GM18907 (cell line): ENCODE data around the gene SLIRP.
"Not testable (repeated sequence)": the region's sequence is repeated elsewhere in the genome, so short reads cannot be mapped to it uniquely, and the experiment has no call there.

ENCODE experiments used
- ATAC-seq: cut with Tn5 transposase; IDR thresholded peaks from one replicate; pipeline ENCODE4 v1.9.1; 2021; ENCODE audit warnings: mild to moderate bottlenecking, moderate library complexity; ENCODE audit not compliant: unreplicated experiment

SLIRP gene

GRCh38 chr14:77707724-77708408 lies at the start of gene SLIRP, which contains the start of gene ALKBH1:
TSS of gene SLIRP (plus strand) at chr14:77708103. CDS start at chr14:77708112, 9 bp downstream.
TSS of gene ALKBH1 (minus strand) at chr14:77708023. CDS start at chr14:77708004, 19 bp downstream.
- peak; percentile 98 for ATAC-seq

DNA sequence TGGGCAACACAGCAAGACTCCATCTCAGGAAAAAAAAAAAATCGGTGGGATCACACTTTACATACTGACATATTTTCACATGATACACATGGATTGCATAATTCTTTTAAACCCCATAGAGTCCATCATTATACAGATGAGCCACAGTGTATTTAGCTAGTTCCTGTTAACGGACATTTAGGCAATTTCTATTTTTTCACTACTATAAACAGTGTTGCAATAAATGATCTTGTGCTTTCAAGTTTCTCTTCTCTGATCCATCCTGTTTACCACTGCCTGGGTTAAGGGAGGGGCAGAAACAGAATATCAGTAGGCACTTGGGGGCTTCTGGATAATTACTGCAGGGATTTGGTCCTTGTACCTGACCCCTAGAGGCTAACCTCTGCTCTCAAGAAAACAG lies 48.1 kb upstream of the SLIRP start:
- no peak for ATAC-seq

GRCh38 chr14:77660754-77661153 lies 47.1 kb upstream of the SLIRP start:
- no peak for ATAC-seq

DNA sequence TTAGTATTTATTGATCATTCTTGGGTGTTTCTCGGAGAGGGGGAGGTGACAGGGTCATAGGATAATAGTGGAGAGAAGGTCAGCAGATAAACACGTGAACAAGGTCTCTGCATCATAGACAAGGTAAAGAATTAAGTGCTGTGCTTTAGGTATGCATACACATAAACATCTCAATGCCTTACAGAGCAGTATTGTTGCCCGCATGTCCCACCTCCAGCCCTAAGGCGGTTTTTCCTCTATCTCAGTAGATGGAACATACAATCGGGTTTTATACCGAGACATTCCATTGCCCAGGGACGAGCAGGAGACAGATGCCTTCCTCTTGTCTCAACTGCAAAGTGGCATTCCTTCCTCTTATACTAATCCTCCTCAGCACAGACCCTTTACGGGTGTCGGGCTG lies 46.3 kb upstream of the SLIRP start:
- not testable (repeated sequence) for ATAC-seq

GRCh38 chr14:77663293-77663692 lies 44.6 kb upstream of the SLIRP start:
- no peak for ATAC-seq

GRCh38 chr14:77667331-77667730 lies 40.6 kb upstream of the SLIRP start:
- no peak for ATAC-seq

DNA sequence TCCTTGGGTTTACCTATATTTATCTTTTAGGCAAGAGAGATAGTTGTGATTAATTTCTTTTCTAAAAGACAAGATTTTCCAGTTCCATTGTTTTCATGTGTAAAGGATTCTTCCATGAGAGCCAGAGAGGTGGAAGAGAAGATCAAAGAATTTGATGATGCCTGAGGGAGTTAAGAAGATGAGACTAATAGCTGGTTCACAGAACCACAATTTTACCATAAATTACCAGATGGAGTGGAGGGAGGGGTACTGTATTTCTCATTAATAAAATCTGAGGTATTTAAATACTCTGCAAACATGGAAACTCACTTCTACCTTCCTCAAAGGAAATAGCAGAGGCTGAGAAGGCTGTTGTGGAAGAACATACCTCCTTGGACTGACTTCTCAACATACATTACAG lies 34.7 kb upstream of the SLIRP start:
- ATAC-seq = no peak

DNA sequence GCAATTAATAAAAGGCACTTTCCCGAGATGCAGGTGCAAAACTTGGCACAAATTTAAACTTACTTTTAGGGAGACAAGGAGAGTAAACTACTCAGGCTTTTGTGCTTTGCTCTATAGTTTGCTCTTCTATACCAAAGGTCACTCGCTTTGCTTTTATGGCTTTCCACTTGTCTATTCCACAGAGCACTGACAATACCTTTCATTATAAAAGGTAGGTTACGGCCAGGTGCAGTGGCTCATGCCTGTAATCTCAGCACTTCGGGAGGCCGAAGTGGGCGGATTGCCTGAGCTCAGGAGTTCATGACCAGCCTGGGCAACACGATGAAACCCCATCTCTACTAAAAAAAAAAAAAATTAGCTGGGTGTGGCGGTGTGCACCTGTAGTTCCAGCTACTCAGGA lies 33.0 kb upstream of the SLIRP start:
- no peak for ATAC-seq

DNA sequence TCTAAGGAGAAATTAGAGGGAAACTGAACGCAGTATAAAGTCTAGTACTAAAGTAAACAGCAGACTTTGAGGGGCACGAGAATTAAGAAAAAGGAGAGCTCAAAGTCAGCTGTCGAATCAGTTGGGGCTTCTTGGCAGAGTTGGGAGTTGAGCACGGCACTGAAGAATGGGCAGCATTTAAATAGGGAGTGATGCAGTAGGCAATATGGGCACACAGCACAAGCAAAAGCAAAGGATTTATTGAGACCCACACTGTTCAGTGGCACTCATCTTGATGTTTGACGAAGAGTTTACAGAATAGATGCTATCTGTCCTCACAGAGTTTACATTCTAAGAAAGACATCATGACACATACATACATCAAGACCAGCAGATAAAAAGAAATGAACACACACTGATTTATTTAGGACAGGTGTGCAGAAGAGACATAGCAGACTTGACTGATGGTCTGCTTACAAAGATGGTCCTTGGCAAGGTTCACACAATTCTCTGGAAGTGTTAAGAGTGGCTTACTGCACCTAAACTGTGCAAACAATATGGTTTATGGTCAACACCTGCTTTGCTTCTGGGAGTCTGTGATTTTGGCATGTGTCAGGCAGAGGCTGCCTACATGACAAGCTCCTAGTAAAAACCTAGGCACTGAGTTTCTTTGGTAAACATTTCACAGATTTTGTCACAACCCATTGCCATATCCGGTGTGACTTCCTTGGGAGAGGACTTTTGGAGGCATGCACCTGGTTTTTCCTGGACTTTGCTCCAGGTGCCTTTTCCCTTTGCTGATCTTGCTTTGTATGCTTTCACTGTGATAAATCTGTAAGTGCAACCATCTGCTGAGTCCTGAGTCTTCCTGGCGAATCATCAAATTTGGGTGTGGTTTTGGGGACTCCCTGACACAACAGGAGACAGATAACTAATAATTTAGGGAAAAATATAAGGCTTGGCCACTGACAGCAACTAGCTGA lies 26.4 kb upstream of the SLIRP start:
- no peak for ATAC-seq

- no peak for ATAC-seq
Observed at GRCh38 chr14:77682158-77682553, 25.7 kb upstream of the SLIRP start.

- no peak for ATAC-seq
Observed at GRCh38 chr14:77691259-77691658, 16.6 kb upstream of the SLIRP start.

- peak; percentile 32 for ATAC-seq
Observed at GRCh38 chr14:77707355-77707723, 564 bp upstream of the SLIRP start.

DNA sequence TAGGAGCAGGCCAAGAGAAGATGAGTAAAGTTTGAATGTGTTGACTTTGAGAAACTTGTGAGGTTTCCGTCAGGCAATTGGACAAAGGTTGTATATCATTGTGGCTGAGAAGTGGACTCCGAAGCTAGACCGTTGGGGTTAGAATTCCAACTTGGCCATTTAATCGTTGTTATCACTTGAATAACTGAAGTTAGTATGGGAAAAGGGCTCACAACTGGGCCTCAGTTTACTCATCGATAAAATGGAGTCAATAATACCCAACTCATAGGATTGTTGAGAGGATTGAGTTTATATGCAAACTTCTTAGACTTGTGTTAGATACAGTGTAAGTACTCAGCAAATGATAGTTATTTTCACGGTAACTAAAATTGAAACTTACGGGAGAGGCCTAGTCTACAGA lies 846 bp downstream of the SLIRP start:
- ATAC-seq = no peak

- no peak for ATAC-seq
Observed at GRCh38 chr14:77709412-77709811, 1.5 kb downstream of the SLIRP start.

DNA sequence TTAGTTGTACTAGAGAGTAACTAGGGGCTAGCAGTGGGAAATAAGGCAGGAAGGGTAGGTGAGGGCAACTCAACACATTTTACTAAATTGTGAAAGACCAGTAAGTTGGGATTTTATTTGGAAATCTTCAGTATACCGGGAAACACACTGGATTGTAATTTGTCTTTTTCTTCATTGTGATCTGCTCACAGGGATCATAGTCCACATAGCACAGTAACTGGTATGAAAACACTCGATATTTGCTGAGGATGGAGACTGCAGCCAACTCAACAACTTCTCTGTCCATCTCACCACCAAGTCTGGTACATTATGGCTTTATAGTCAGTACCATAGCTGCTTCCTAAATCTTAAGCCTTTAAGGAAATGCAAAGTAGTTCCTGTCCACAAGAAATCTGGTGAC lies 2.5 kb downstream of the SLIRP start:
- ATAC-seq = no peak

DNA sequence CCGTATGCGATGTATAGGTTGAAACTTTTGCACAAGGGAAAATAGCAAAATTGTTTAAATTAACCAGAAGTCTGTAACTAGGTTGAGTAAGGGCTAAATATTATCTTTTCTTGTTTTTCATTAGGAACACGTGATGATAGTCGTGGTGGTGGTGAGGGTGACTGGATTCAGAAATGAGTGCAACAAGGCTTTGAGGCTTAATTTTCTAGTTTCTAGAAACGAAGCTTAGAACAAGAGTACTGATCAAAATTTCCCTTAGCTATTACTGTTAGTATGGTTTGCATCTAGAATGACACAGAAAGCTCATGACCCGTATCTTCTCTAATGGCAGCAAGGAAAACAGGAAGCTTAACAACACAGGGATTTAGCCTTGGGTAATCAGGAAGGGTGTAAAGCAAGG lies 7.0 kb downstream of the SLIRP start:
- ATAC-seq = no peak

DNA sequence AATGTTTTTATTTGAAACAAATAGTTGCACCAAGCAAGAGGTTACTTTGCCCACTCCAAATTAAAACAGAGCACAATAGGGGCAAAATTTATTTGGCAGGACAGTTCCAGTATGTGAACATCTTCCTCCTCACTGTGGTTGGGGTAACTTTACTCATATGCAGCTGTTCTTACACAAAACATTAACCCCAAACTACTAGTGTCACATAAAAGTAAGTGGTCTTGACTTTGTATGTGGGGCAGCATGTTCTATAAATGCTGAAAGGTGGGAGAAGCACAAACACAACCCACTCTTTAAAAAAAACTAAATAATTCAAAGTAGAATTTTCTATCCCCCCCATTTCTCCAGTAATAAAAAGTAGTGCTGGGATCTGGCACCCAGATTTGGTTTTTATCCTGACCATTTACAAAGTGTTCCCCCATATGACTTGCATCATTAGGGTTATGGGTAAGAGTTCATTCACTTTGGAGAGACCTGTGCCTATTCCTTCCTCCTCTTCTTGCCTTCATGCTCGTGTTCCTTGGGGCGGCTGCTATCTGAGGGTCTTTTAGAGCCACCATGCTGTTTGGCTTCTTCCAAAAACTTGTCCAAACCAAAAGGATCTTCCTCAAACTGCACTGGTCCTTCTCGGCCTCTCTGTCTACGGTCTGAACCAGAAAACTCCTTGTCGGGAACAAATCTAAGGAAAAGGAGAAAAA lies 9.9 kb downstream of the SLIRP start:
- no peak for ATAC-seq

DNA sequence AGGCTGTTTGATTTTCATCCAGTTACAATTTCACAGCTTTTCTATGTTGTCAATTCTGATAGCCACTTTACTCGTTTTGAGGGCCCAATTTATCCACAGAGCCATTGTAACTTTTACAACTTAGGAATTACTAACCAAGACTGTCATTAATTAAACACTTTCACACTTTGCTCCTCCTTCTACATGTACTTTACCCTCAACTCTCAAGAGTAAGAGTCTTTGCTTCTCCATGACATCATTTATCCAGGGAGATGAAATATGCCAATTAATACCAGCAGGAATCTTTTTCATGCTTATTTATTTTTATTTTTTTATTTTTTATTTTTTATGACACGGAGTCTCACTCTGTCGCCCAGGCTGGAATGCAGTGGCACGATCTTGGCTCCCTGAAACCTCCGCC lies 13.5 kb downstream of the SLIRP start:
- ATAC-seq = no peak

DNA sequence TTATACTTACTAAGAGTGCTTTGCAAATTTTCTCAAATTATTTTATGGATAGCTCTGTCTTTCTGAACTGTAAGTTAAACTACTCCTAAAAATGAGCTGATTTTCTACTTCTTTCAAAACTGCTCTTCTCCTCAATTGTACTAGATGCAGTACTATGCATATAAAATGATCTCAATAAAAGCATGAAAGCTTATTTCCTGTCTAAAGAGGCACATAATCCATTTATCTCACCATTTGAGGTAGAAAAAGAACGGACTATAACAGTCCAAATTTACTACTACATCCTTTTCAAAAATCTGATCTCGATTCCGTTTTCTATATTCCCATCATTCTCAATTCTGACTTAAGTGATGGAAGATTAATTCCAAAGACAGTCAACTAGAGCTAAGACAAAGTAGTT lies 14.4 kb downstream of the SLIRP start:
- no peak for ATAC-seq

- no peak for ATAC-seq
Observed at GRCh38 chr14:77730976-77731497, 23.1 kb downstream of the SLIRP start.

GRCh38 chr14:77738559-77739250 lies 30.8 kb downstream of the SLIRP start:
- ATAC-seq = no peak
